ENCODE results near the gene SLC26A2.
A peak's percentile ranks its signal among the peaks of the same experiment; 100 is the strongest.
"Not testable (repeated sequence)": the region's sequence is repeated elsewhere in the genome, so short reads cannot be mapped to it uniquely, and the experiment has no call there.

SLC26A2 gene

DNA sequence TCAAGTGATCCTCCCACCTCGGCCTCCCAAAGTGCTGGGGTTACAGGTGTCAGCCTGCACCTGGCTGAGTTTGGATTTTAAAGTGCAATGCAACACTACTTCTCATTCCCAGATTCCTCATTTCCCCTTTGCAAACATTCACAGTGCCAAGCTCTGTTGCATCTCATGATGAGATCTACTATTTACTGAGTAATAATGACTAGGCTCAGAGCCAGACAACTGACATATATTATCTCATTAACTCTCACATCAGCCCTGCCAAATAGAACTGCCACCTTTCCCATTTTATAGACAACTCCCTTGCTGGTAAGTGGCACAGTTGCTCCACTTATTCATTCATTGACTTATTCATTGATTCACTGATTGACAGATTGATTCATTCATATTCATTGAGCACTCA is 22.9 kb upstream of the SLC26A2 start:
- DNase-seq: no peak

DNA sequence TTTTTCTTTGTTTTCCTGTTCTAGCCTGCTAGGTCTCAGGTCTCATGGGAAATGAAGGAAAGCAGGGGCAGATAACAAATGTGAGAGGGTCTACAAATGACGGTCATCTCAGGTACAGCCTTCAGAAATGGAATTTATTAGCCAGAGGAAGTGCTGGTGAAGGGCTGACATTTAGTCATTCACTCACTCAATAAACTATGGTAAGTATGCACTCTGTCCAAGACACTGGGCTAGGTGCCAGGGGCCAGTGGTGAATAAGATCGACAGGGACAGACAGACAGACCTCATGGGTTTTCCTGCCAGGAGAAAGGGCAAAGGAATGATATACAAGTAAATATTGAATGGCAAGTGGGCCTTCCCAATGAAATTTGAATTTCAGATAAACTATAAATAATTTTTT is 22.3 kb upstream of the SLC26A2 start:
- no peak for DNase-seq

DNA sequence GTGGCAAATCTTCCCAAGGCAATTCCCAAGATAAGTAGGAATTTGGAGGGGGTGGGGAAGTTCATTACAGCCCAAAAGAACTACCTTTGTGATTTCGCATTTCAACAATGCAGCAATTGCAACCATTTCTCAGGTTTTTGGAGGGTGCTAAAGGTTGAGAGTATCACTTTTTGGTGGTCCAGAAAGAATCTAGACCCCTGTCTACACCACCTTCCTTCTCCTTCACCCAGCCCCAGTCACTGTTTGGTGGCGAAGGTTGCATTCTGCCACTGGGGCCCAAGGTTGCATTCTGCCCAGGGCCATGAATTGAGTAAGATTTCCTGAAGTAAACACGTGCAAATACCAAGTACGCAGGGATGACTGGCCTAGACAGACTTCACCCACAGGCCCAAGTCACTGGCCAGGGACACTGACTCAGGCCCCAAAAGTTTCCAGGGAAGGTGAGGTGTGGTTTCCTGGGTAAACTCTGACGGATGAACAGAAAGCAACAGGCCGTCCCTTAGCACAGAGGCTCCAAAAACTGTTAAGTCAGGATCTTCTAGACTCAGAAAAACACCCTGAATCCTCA is 21.7 kb upstream of the SLC26A2 start:
- peak; percentile 37 for DNase-seq

DNA sequence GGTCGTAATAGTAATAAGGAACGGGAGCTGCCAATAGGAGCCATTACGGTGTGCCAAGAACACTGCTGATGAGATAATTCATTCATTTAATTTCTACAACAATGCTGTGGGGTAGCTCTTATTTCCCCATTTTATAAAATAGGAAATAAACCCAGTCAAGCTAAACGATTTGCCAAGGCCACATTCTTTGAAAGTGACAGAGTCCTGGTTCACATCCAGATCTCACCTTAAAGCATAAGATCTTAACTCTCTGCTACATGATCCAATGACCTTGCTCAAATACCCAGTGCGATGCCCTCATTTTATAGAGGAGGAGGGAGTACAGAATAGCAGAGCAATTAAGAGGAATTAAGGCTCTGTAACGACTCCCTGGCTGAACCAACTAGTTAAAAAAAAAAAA is 21.0 kb upstream of the SLC26A2 start:
- DNase-seq: no peak

DNA sequence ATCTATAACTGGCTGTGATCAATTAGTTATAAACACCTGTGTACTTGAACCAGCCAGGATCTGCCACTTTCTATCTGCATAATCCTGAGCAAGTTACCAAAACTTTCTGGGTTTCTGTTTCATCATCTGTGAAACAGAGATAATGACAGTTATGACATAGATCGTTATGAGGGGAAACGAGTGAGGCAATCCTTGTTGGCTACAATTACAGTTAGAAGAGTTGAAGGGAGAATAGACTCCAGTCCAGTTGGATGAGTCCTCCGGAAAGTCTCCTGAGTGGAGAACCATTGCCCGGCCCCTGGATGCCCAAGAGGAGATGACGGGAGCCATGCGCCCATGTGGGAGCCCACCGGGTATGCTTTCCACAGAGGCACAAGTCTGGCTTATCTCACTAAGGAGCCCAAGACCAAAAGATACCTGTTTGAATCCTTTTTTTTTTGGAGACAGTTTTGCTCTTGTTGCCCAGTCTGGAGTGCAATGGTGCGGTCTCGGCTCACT is 20.4 kb upstream of the SLC26A2 start:
- peak; percentile 72 for DNase-seq

DNA sequence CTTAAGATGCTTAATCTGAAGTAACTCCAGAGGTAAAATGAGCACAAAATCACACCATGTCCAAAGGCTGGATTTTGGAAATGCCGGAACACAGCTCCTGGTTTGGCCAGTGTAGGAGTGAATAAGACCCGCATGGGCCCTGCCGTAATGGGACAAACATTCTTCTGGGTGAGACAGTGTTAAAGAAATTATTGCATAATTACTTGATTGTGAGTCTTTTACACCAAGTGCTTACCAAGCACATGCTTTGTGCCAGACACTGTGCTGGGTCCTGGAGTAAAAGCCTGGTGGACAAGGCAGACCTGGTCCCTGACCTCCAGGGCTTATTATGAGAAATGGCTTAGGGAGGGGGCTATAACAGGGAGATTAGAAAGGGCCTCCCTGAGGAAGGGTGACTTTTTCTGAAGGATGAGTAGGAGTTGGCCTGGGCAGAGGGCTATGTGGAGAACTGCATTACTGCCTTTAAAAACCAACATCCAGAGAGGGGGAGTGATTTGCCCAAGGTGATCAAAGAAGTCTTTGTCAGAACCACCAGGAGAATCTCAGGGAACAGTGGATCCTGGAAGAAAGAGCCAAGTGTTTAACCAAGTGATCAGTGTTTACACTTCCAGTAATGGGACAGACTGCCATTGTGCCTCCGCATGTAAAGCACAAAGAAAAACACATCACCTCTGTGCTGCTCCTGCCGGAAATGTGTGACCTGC is 19.5 kb upstream of the SLC26A2 start:
- DNase-seq: no peak

DNA sequence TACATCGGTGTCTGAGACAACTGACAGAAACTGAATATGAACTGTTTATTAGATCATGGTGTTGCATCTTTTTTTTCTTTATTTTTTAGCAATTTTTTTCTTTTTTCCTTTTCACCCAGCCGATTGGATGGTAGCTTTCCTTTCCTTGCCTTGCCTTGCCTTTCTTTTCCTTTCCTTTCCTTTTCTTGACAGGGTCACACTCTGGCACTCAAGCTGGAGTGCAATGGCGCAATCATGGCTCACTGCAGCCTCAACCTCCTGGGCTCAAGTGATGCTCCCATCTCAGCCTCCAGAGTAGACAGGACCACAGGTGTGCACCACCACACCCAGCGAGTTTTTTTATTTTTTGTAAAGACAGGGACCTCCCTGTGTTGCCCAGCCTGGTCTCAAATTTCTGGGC is 18.8 kb upstream of the SLC26A2 start:
- no peak for DNase-seq

DNA sequence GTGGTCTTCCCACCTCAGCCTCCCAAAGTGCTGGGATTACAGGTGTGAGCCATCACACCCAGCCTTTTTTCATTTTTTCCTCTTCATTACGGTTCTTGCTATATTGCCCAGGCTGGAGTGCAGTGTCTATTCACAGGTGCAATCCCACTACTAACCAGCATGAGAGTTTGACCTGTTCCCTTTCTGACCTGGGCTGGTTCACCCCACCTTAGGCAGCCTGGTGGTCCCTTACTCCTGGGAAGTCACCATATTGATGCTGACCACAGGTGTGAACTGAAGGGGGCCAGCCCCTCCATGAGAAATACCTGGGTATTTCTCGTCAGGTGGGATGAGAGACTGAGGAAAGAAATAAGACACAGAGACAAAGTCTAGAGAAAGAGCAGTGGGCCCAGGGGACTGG is 18.4 kb upstream of the SLC26A2 start:
- no peak for DNase-seq

DNA sequence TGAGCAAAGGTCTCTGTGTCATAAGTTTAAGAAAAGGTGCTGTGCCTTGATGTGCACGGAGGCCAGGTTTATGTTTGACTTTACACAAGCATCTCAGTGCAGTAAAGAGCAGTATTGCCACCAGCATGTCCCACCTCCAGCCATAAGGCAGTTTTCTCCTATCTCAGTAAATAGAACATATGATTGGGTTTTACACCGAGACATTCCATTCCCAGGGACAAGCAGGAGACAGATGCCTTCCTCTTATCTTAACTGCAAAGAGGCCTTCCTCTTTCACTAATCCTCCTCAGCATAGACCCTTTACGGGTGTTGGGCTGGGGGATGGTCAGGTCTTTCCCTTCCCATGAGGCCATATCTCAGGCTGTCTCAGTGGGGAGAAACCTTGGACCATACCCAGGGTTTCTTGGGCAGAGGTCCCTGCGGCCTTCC is 17.8 kb upstream of the SLC26A2 start:
- not testable (repeated sequence) for DNase-seq

DNA sequence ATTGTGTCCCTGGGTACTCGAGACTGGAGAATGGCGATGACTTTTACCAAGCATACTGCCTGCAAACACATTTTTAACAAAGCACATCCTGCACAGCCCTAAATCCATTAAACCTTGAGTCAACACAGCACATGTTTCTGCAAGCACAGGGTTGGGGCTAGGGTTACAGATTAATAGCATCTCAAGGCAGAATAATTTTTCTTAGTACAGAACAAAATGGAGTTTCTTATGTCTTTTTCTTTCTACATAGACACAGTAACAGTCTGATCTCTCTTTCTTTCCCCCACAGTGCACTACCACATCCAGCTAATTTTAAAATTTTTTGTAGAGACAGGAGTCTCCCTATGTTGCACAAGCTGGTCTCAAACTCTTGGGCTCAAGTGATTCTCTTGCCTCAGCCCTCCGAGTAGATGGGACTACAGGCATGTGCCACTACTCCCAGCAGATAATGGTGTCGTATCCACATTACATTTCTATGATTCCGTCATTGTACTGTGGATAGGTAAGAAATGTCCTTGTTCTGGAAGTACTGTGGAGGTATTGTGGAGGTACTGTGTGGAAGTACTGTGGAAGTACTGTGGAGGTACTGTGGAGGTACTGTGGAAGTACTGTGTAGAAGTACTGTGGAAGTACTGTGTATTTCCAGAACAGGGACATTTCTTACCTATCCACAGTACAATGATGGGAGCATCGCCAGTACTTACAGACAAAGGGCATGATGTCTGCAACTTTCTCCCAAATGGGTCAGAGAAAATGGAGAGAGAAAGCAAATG is 17.2 kb upstream of the SLC26A2 start:
- DNase-seq: not testable (repeated sequence)

DNA sequence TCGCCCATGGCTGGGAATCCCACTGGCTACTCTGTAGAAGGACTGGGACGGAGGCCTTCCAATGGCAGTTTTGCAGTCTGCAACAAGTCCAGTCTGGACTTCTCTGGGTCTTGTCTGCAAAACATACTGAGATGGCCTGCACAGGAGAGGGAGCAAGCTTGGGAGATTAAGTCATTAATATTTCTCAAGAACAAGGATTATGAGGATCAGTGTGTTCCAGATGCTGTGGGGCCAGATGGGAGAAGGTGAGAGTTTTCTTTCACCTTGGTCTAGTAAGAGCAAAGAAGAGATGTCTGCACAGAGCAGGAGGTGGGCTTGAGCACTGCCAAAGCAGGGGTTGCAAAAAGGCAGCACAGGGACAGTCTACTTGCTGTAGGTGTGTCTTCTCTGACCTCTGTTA is 15.9 kb upstream of the SLC26A2 start, which contains the start of gene PDE6A:
Gene PDE6A, minus strand, starts transcription at position 128 of the 400 bp plus-strand sequence. Its CDS starts 120 bp downstream, at position 8.
- no peak for DNase-seq

DNA sequence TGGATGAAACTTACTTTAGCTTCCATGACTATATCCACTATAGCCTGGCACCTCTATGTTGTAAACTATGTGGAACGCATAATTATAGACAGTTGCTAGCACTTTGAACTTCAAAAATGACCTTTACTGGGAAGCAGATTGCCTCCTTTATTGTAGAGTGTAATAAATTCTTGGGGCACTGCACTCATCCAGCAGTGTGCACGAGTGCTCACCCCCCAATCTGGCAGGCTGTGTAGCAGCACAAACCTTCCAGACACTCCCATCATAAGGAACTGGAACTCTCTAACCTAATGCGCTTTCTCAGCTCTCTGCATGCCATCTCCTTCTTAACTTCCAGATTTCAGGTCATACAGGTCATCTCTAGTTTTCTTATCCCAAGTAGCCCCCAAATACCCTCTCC is 14.4 kb upstream of the SLC26A2 start:
- no peak for DNase-seq

DNA sequence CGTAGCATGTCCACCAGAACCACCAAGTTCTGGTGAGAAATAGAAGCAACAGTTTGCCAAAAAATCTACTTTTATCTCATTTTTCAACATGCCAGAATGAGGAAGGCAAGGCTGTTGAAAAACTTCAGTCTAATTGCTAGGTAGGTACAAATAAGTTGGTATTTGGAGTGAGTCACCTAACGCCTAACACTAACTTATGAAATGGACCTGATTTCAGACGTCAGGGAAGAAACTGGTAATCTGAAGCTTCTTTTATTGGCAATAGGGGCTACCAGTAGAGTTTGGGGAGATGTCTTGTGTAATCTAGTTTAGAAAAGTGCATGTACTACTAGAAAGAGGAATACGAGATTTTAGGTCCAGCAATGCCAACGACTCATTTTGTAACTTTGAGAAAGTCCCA is 11.6 kb upstream of the SLC26A2 start:
- DNase-seq: no peak

DNA sequence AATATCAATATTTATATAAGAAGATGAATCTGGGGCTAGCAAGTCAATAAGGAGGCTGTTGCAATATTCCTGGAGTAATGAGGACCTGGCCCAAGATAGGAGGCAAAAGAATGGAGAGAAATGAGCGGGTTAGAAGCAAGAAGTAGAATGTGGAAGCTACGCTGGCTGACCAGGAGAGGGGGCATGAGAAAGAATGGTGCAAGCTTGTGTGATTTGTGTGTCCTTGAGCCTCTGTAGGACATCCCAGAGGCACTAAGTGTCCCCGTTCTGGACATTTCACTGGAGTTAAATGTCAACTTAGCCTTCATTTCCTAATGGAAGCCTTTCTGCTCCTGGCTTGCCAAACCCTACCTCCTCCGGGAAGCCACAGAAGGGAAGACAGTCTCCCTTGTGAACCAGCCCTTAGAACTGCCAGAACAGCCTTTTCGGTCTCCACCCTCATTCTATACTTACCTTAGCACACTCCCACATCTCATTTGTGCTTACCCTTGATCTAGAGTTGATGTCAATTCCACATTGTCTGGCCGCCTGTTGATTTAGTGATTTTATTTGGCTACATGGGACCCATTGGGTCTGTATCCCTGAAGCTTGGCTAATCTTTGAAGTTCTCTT is 9.3 kb upstream of the SLC26A2 start:
- no peak for DNase-seq

DNA sequence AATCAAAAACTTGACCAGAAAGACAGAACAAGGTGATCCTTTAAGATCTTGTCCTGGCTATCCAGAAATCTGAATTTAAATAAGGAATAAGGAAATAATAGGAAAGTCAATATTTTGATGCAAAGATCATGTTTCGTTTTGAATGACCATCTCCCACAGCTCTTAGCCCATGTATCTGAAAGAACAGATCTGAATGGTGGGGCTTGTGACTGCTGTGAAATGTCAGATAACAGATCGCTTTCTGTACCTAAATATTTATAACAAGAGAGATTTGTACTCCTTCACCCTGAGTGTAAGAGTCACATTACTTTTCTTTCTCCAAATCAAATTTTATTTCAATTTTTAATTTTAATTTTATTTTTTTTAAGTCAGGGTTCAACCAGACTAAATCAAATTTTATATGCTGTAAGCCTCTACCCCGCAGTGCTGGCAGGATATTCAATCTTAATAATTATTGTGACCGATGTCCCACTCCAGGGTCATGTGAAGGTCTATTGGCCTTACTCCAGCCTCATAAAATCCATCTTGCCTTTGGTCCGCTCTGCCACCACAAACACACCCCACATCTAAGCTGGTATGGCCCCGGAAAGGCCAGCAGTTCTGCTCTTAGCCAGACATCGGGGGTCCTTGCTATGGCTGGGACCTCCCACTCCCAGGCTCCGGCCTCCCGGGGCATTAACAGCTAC is 7.0 kb upstream of the SLC26A2 start:
- DNase-seq: no peak

DNA sequence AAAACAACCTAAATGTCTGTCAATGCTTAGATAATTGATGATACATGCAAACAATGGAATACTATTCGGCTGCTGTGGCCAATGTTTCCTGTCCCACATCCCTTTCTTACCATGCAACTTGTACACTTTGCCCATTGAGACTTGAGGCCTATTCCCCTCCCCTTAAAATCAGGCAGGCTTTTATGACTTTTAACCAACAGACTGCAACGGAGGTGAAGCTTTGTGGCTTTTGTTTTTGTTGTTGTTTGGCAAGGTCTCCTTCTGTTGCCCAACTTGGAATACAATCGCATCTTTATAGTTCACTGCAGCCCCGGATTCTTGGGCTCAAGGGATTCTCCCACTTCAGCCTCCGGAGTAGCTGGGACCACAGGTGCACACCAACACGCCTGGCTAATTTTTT is 5.8 kb upstream of the SLC26A2 start:
- DNase-seq: no peak

DNA sequence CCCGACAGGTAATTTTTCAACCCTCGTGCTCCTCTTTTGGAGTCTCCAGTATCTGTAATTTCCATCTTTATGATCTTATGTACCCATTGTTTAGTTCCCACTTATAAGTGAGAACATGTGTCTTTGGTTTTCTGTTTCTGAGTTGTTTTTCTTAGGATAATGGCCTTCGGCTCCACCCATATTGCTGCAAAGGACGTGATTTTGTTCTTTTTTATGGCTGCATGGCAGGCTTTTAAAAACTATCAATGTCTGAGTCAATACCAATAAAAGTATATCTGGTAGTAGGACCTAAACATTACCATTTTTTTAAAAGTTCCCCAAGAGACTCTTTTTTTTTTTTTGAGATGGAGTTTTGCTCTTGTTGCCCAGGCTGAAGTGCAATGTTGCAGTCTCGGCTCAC is 3.9 kb upstream of the SLC26A2 start:
- no peak for DNase-seq

DNA sequence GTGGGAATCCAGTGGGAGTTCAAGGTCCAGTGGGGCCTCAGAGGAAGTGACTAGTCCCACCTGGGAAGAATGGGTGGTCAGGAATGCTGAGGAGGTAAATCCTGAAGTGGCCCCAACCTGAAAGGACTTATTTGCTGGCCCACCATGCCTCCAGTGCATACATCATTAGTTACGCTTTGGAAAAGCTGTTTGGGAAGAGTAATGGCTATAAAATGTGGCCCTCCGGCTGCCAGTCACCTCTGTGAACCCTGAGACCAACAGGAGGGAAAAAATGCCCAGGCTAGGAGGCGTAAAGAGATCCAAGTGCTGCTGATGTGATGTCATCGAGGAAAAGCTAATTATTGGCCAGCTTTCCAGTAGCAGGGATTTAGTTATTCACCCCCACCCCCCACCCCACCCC is 2.7 kb upstream of the SLC26A2 start:
- no peak for DNase-seq

DNA sequence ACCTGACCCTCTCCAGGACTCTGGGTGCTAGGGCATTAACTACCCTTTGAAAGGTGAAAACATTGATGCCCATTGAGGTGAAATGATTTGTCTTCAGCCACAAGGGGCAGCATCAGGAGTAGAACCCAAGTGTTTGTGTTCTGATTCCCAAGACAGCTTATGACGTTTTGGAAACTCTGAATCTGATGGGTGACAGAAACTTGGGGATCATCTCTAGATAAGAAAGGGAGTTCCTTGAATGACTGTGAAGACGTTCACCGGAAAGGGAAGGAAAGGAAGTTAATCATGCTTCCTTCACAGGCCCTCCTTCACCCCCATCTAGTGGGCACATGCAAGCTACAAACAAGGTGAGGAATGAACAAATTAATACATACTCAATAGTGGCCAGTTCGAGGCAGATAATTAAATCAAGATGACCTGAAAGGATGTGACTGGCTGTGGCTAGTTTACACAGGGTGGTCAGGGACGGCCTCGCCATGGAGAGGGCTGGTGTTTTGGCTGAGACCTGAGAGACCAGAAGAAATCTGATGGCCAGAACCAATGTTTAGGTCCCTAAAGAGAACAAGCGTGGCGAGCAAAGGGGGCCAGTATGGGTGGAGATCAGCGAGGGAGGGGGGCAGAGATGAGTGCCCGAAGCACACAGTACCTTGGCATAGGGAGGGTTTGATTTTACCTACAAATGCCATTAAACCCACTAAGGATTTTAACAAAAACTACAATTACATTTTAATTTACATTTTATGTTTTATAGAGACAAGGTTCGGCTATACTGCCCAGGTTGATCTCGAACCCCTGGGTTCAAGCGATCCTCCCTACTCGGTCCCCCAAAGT is 937 bp upstream of the SLC26A2 start:
- peak; percentile 88 for DNase-seq

DNA sequence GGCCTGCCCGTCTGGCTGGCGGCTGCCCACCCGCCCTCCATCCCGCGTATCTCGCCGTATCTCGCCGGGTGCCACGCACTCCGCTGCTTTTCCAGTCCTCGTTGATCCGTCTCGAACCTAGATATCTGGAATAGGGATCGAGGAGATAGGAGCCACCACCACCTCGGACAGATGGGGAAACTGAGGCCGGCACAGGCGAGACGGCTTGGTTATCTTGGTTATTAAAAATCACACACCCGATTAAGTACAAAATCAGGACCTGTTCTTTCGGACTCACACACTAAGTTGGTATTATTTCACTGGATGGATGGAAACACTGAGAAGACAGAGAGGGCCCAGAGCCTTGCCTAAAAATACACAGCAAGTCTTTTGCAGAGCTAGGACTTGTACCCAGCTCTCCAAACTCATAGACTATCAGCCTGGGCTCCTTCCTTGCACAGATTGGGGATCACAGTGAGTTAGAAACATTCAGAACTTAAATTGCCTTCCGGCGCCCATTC is 678 bp downstream of the SLC26A2 start:
- DNase-seq: no peak

DNA sequence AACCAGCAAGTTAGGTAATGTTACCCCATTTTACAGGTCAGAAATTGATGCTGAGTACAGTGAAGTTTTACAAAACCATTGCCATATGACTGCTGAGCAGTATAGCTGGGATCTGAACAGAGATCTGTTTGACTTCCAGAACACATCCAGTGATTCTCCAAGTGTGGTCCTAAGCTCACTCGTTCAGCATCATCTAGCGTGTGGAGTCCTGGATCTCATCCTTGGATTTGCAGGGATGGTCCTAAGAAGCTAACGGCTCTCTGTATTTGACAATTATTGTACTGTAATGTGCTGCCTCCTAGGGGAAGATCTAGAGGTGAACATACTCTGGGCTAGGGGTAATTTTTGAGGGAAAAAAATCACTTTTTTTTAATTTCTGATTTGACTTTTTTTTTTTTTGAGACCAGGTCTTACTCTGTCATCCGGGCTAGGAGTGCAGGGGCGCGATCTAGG is 1.4 kb downstream of the SLC26A2 start:
- peak; percentile 37 for DNase-seq
